Measurements from ENCODE around the gene ESAM. TPM values are rescaled to one million over a fixed set of nuclear protein-coding genes. Genes with fewer than 3 reads are reported as not detected.

The ESAM gene
- polyA plus RNA-seq, 4 donors: 0.67 to 38.3 (median 6.9) TPM

- peak overlapping the region in 1 of 3 donors; percentile 8 for H3K4me3 ChIP-seq (ENCODE audit: low read depth in 1 of 3, low read length in 3 of 3)
- peaks cover 0 to 12% (median 5%) of the 10 kb centered on the region in 3 donors for H3K4me1 ChIP-seq (ENCODE audit: control insufficient read depth in 3 of 3, insufficient read depth in 2 of 3, low read depth in 1 of 3, low read length in 2 of 3)
- H3K9me3 ChIP-seq (ENCODE audit: control insufficient read depth in 2 of 2, insufficient read depth in 1 of 2, low read depth in 1 of 2, low read length in 1 of 2): no peaks in the 10 kb centered on the region
- H3K36me3 ChIP-seq (ENCODE audit: control insufficient read depth in 3 of 3, insufficient read depth in 2 of 3, low read depth in 1 of 3, low read length in 3 of 3): no peaks in the 10 kb centered on the region
- H3K27me3 ChIP-seq (ENCODE audit: control insufficient read depth in 3 of 3, insufficient read depth in 3 of 3, low read length in 3 of 3): peaks cover 0 to 34% (median 3%) of the 10 kb centered on the region in 3 donors
- DNase-seq: peak; percentile 70 to 80
- 30 to 32% (median 30%) methylated on average over 14 of the region's 14 CpGs for WGBS, 3 donors
- peak overlapping the region in 2 of 3 donors; percentile 35 to 38 for H3K27ac ChIP-seq (ENCODE audit: low read depth in 1 of 3, low read length in 2 of 3)
- no peak for FAIRE-seq
These were observed 36.9 kb downstream of the ESAM start for GRCh38 chr11:124724979-124725718.

- Histone ChIP-seq H3K27me3 (ENCODE audit: control insufficient read depth in 3 of 3, insufficient read depth in 3 of 3, low read length in 3 of 3) (peaks cover 0 to 64% (median 15%) of the 10 kb centered on the region in 3 donors), H3K27ac (ENCODE audit: low read depth in 1 of 3, low read length in 2 of 3) (no peak overlapping the region), H3K9me3 (ENCODE audit: control insufficient read depth in 2 of 2, insufficient read depth in 1 of 2, low read depth in 1 of 2, low read length in 1 of 2) (no peaks in the 10 kb centered on the region), H3K4me1 (ENCODE audit: control insufficient read depth in 3 of 3, insufficient read depth in 2 of 3, low read depth in 1 of 3, low read length in 2 of 3) (peaks cover 0 to 16% (median 7%) of the 10 kb centered on the region in 3 donors), H3K36me3 (ENCODE audit: control insufficient read depth in 3 of 3, insufficient read depth in 2 of 3, low read depth in 1 of 3, low read length in 3 of 3) (no peaks in the 10 kb centered on the region), H3K4me3 (ENCODE audit: low read depth in 1 of 3, low read length in 3 of 3) (no peak overlapping the region)
- FAIRE-seq (no peak), DNase-seq (no peak)
- 46 to 82% (median 70%) methylated on average over 6 of the region's 6 CpGs for WGBS, 3 donors
These were observed 39.9 kb downstream of the ESAM start for GRCh38 chr11:124722176-124722575.

GRCh38 chr11:124719534-124719933, 42.6 kb downstream of the ESAM start:
- FAIRE-seq: no peak
- peaks cover 0 to 78% (median 15%) of the 10 kb centered on the region in 3 donors for H3K27me3 ChIP-seq (ENCODE audit: control insufficient read depth in 3 of 3, insufficient read depth in 3 of 3, low read length in 3 of 3)
- 61 to 65% (median 61%) methylated on average over 2 of the region's 2 CpGs for WGBS, 3 donors

GRCh38 chr11:124718801-124719200, 43.3 kb downstream of the ESAM start:
- no peaks in the 10 kb centered on the region for H3K36me3 ChIP-seq (ENCODE audit: control insufficient read depth in 3 of 3, insufficient read depth in 2 of 3, low read depth in 1 of 3, low read length in 3 of 3)
- 30 to 50% (median 45%) methylated on average over 14 of the region's 14 CpGs for WGBS, 3 donors
- no peak overlapping the region for H3K27ac ChIP-seq (ENCODE audit: low read depth in 1 of 3, low read length in 2 of 3)
- H3K27me3 ChIP-seq (ENCODE audit: control insufficient read depth in 3 of 3, insufficient read depth in 3 of 3, low read length in 3 of 3): peaks cover 0 to 75% (median 15%) of the 10 kb centered on the region in 3 donors
- FAIRE-seq: no peak
- no peak overlapping the region for H3K4me3 ChIP-seq (ENCODE audit: low read depth in 1 of 3, low read length in 3 of 3)
- DNase-seq: no peak
- H3K9me3 ChIP-seq (ENCODE audit: control insufficient read depth in 2 of 2, insufficient read depth in 1 of 2, low read depth in 1 of 2, low read length in 1 of 2): no peaks in the 10 kb centered on the region
- peaks cover 0 to 4% (median 2%) of the 10 kb centered on the region in 3 donors for H3K4me1 ChIP-seq (ENCODE audit: control insufficient read depth in 3 of 3, insufficient read depth in 2 of 3, low read depth in 1 of 3, low read length in 2 of 3)

More at GRCh38 chr11:124719534-124719933, 42.6 kb downstream of the ESAM start:
- H3K36me3 ChIP-seq (ENCODE audit: control insufficient read depth in 3 of 3, insufficient read depth in 2 of 3, low read depth in 1 of 3, low read length in 3 of 3): no peaks in the 10 kb centered on the region
- DNase-seq: no peak
- peaks cover 0 to 6% (median 2%) of the 10 kb centered on the region in 3 donors for H3K4me1 ChIP-seq (ENCODE audit: control insufficient read depth in 3 of 3, insufficient read depth in 2 of 3, low read depth in 1 of 3, low read length in 2 of 3)
- H3K4me3 ChIP-seq (ENCODE audit: low read depth in 1 of 3, low read length in 3 of 3): no peak overlapping the region
- no peak overlapping the region for H3K27ac ChIP-seq (ENCODE audit: low read depth in 1 of 3, low read length in 2 of 3)
- H3K9me3 ChIP-seq (ENCODE audit: control insufficient read depth in 2 of 2, insufficient read depth in 1 of 2, low read depth in 1 of 2, low read length in 1 of 2): no peaks in the 10 kb centered on the region

GRCh38 chr11:124717786-124718651, 44.1 kb downstream of the ESAM start:
- no peaks in the 10 kb centered on the region for H3K9me3 ChIP-seq (ENCODE audit: control insufficient read depth in 2 of 2, insufficient read depth in 1 of 2, low read depth in 1 of 2, low read length in 1 of 2)
- no peaks in the 10 kb centered on the region for H3K36me3 ChIP-seq (ENCODE audit: control insufficient read depth in 3 of 3, insufficient read depth in 2 of 3, low read depth in 1 of 3, low read length in 3 of 3)
- H3K27me3 ChIP-seq (ENCODE audit: control insufficient read depth in 3 of 3, insufficient read depth in 3 of 3, low read length in 3 of 3): peaks cover 0 to 70% (median 15%) of the 10 kb centered on the region in 3 donors
- peak in 1 of 2 donors; percentile 35 for DNase-seq
- no peak overlapping the region for H3K27ac ChIP-seq (ENCODE audit: low read depth in 1 of 3, low read length in 2 of 3)
- WGBS, 3 donors: 1% methylated on average over 39 to 45 of the region's 45 CpGs
- peak overlapping the region in 2 of 3 donors; percentile 4 to 13 for H3K4me3 ChIP-seq (ENCODE audit: low read depth in 1 of 3, low read length in 3 of 3)
- peaks cover 0 to 4% (median 2%) of the 10 kb centered on the region in 3 donors for H3K4me1 ChIP-seq (ENCODE audit: control insufficient read depth in 3 of 3, insufficient read depth in 2 of 3, low read depth in 1 of 3, low read length in 2 of 3)
- no peak for FAIRE-seq

GRCh38 chr11:124717421-124717785, 44.7 kb downstream of the ESAM start:
- Histone ChIP-seq H3K9me3 (ENCODE audit: control insufficient read depth in 2 of 2, insufficient read depth in 1 of 2, low read depth in 1 of 2, low read length in 1 of 2) (no peaks in the 10 kb centered on the region), H3K4me3 (ENCODE audit: low read depth in 1 of 3, low read length in 3 of 3) (no peak overlapping the region), H3K27me3 (ENCODE audit: control insufficient read depth in 3 of 3, insufficient read depth in 3 of 3, low read length in 3 of 3) (peaks cover 0 to 64% (median 15%) of the 10 kb centered on the region in 3 donors), H3K4me1 (ENCODE audit: control insufficient read depth in 3 of 3, insufficient read depth in 2 of 3, low read depth in 1 of 3, low read length in 2 of 3) (peaks cover 0 to 4% (median 2%) of the 10 kb centered on the region in 3 donors), H3K27ac (ENCODE audit: low read depth in 1 of 3, low read length in 2 of 3) (no peak overlapping the region), H3K36me3 (ENCODE audit: control insufficient read depth in 3 of 3, insufficient read depth in 2 of 3, low read depth in 1 of 3, low read length in 3 of 3) (no peaks in the 10 kb centered on the region)
- WGBS, 3 donors: 47 to 49% (median 47%) methylated on average over 7 of the region's 7 CpGs
- DNase-seq (no peak), FAIRE-seq (no peak)

- 58 to 74% (median 65%) methylated on average over 3 of the region's 3 CpGs for WGBS, 3 donors
- H3K4me1 ChIP-seq (ENCODE audit: control insufficient read depth in 3 of 3, insufficient read depth in 2 of 3, low read depth in 1 of 3, low read length in 2 of 3): peaks cover 0 to 4% (median 2%) of the 10 kb centered on the region in 3 donors
- FAIRE-seq (no peak), DNase-seq (no peak)
- no peaks in the 10 kb centered on the region for H3K36me3 ChIP-seq (ENCODE audit: control insufficient read depth in 3 of 3, insufficient read depth in 2 of 3, low read depth in 1 of 3, low read length in 3 of 3)
- H3K27ac ChIP-seq (ENCODE audit: low read depth in 1 of 3, low read length in 2 of 3): no peak overlapping the region
- peaks cover 0 to 57% (median 12%) of the 10 kb centered on the region in 3 donors for H3K27me3 ChIP-seq (ENCODE audit: control insufficient read depth in 3 of 3, insufficient read depth in 3 of 3, low read length in 3 of 3)
- H3K4me3 ChIP-seq (ENCODE audit: low read depth in 1 of 3, low read length in 3 of 3): no peak overlapping the region
- no peaks in the 10 kb centered on the region for H3K9me3 ChIP-seq (ENCODE audit: control insufficient read depth in 2 of 2, insufficient read depth in 1 of 2, low read depth in 1 of 2, low read length in 1 of 2)
These were observed 45.5 kb downstream of the ESAM start for GRCh38 chr11:124716591-124716990.

GRCh38 chr11:124712392-124712791, 49.7 kb downstream of the ESAM start:
- no peak overlapping the region for H3K4me3 ChIP-seq (ENCODE audit: low read depth in 1 of 3, low read length in 3 of 3)
- 25 to 59% (median 52%) methylated on average over 3 of the region's 3 CpGs for WGBS, 3 donors
- H3K36me3 ChIP-seq (ENCODE audit: control insufficient read depth in 3 of 3, insufficient read depth in 2 of 3, low read depth in 1 of 3, low read length in 3 of 3): no peaks in the 10 kb centered on the region
- peaks cover 0 to 9% of the 10 kb centered on the region in 2 donors for H3K9me3 ChIP-seq (ENCODE audit: control insufficient read depth in 2 of 2, insufficient read depth in 1 of 2, low read depth in 1 of 2, low read length in 1 of 2)
- DNase-seq (peak in 1 of 2 donors; percentile 22), FAIRE-seq (no peak)
- H3K27ac ChIP-seq (ENCODE audit: low read depth in 1 of 3, low read length in 2 of 3): no peak overlapping the region
- H3K27me3 ChIP-seq (ENCODE audit: control insufficient read depth in 3 of 3, insufficient read depth in 3 of 3, low read length in 3 of 3): peaks cover 0 to 19% (median 2%) of the 10 kb centered on the region in 3 donors
- no peaks in the 10 kb centered on the region for H3K4me1 ChIP-seq (ENCODE audit: control insufficient read depth in 3 of 3, insufficient read depth in 2 of 3, low read depth in 1 of 3, low read length in 2 of 3)

All from small intestine (tissue), 7 donors.